PC-9 (cell line): ENCODE data around the gene COG5.

ENCODE experiments used
- CTCF ChIP-seq: fragments of 200-600 bp; sonication (generic); conservative IDR thresholded peaks from 2 replicates; pipeline ENCODE4 v1.6.1; 2017; ENCODE audit warnings: mixed run types, antibody characterized with exemption, mild to moderate bottlenecking, moderate library complexity
- EZH2 ChIP-seq: fragments of 200-600 bp; sonication (generic); IDR thresholded peaks from 2 replicates; pipeline ENCODE4 v1.8.0; 2017; ENCODE audit warnings: antibody characterized with exemption, low read depth

DNA sequence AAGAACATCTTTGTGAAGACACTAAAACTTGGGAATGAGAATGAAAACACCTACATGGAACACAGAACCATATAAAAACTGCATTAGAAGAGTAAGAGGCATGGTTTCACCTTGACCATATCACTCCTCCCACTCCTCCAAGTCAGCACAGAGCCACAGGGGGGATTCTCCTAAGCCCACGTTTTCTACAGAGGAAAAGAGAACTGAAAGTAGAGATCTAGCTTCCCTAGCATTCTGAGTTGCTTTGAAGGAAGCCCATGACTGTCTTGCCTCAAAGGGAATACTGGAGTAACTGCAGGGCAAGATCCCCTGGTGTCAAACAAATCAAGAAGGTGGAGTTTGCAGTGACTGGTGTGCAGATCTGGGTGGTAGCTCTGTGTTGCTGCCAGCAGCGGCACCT, 351.0 kb downstream of the COG5 start:
- no peak for TF ChIP-seq CTCF
- TF ChIP-seq EZH2: no peak
